LHCN-M2 (cell line): ENCODE data around the gene HLA-A. TPM values are rescaled to one million over a fixed set of nuclear protein-coding genes. Genes with fewer than 3 reads are reported as not detected.

Experiments
- DNase-seq: peaks from one replicate; pipeline ENCODE4 v3.0.0-alpha.2; 2012; ENCODE audit warnings: low read depth
- total RNA-seq: library from RNA; depleted of rRNA; stranded (reverse); fragments of >200 nt; gene quantifications from 2 replicates; pipeline ENCODE4 v1.2.3, GENCODE V29; 2014

Gene HLA-A
- total RNA-seq, 1 experiment from 2014 or later: 438 TPM

GRCh38 chr6:29935273-29935955, 6.9 kb upstream of the HLA-A start:
- no peak for DNase-seq

DNA sequence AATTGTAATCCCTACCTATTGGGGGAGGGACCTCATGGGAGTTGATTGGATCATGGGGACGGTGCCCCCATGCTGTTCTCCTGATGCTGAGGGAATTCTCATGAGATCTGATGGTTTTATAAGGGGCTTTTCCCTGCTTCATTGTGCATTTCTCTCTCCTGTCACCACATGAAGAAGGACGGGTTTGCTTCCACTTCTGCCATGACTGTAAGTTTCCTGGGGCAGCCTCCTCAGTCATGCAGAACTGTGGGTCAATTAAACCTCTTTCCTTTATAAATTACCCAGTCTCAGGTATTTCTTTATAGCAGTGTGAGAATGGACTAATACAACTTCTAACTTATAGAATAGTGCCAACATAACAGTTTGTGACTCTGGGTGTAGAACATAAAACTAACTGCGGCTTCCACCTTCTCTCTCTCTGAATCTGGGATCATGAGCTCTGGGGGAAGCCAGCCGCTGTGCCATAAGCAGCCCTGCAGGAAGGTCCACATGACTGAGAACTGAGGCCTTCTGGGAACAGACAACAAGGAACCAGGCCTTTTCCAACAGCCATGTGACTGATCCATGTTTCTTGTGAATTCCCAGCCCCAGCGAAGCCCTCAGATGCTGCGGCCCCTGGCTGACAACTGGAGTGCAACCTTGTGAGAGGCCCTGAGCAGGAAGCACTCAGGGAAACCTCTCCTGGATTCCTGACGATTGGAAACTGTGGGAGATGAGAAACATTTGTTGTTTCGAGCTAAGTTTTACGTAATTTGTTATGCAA, 3.4 kb upstream of the HLA-A start:
- DNase-seq: no peak

- DNase-seq: peak; percentile 55
Observed at GRCh38 chr6:29941016-29941415, 1.3 kb upstream of the HLA-A start.

- peak; percentile 15 for DNase-seq
Observed at GRCh38 chr6:29941471-29941870, 861 bp upstream of the HLA-A start.

GRCh38 chr6:29941916-29942274, 437 bp upstream of the HLA-A start:
- DNase-seq: no peak

DNA sequence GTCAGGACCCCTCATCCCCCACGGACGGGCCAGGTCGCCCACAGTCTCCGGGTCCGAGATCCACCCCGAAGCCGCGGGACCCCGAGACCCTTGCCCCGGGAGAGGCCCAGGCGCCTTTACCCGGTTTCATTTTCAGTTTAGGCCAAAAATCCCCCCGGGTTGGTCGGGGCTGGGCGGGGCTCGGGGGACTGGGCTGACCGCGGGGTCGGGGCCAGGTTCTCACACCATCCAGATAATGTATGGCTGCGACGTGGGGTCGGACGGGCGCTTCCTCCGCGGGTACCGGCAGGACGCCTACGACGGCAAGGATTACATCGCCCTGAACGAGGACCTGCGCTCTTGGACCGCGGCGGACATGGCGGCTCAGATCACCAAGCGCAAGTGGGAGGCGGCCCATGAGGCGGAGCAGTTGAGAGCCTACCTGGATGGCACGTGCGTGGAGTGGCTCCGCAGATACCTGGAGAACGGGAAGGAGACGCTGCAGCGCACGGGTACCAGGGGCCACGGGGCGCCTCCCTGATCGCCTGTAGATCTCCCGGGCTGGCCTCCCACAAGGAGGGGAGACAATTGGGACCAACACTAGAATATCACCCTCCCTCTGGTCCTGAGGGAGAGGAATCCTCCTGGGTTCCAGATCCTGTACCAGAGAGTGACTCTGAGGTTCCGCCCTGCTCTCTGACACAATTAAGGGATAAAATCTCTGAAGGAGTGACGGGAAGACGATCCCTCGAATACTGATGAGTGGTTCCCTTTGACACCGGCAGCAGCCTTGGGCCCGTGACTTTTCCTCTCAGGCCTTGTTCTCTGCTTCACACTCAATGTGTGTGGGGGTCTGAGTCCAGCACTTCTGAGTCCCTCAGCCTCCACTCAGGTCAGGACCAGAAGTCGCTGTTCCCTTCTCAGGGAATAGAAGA, 978 bp downstream of the HLA-A start:
- no peak for DNase-seq

GRCh38 chr6:29945281-29945820, 3.0 kb downstream of the HLA-A start:
- no peak for DNase-seq

DNA sequence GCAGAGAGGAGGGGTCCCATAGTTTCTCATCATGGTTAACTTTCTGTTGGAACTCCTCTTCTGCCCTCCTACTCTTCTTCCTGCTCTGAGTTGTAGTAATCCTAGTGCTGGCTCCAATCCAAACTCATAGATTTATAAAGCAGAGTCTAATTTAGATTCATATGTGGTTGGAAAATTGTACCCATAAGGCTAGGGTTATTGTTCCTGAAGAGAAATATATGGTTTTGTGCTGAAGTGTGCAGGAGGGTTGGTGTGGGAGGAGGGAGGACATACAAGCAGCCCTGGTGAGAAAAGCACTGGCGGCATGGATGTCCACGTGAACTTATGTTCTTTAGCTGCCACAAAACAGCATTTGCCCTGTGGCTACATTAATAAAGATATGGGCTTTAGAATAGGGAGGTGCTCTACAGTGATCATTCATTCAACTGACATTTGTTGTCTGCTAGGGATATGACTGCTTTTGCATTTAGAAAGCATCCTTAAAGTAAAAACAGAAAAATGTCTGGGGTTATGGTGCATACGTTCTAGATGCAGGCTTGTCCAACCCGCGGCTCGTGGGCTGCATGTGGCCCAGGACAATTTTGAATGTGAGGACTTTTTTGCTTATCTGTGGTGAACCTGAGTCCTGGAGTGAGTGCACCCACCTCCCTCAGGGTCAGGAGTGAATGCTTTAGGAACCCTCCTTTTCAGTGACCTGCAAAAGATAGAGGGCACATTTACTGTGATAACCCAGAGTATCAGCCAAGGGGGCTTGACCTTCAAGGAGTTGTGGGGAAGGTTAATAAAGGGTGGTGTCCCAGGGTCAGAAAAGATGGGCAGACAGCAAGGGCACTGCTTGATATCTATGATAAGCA, 4.1 kb downstream of the HLA-A start:
- no peak for DNase-seq

- DNase-seq: peak; percentile 39
Observed at GRCh38 chr6:29947077-29947980, 5.0 kb downstream of the HLA-A start.

- DNase-seq: no peak
Observed at GRCh38 chr6:29948277-29948676, 5.9 kb downstream of the HLA-A start.

- no peak for DNase-seq
Observed at GRCh38 chr6:29949934-29950333, 7.6 kb downstream of the HLA-A start.

GRCh38 chr6:29951882-29952281, 9.6 kb downstream of the HLA-A start:
- DNase-seq: no peak

GRCh38 chr6:29953001-29953441, 10.7 kb downstream of the HLA-A start:
- DNase-seq: peak; percentile 84

DNA sequence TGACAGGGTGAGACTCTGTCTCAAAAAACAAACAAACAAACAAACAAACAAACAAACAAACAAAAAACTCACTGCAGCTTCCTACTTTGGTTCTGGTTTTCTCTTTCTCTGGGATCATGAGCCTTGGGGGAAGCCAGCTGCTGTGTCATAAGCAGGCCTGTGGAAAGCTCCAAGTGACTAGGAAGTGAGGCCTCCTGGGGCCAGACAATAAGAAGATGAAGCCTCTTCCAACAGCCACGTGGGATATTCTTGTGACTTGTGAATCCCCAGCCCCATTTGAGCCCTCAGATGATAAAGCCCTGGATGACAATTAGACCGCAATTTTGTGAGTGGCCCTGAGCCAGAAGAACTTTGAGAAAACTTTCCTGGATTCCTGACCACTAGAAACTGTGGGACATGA, 11.4 kb downstream of the HLA-A start:
- DNase-seq: peak; percentile 33

DNA sequence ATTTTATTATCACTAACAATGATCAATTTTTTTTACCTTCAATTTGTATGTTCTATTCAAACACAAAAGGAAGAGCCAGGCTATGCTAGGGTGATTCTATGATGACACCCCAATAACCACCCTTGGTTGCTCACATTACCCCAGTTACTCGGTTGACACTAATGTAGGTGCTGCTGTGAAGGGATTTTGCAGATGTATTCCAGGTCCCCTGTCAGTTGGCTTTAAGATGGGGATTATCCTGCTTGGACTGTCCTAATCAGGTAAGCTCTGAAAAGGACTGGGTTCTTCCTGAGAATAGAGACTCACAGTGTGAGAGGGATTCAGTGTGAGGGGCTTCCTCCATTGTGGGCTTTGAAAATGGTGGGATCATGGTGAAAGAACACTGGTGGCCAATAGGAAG, 11.9 kb downstream of the HLA-A start:
- no peak for DNase-seq

- no peak for DNase-seq
Observed at GRCh38 chr6:29955783-29956182, 13.5 kb downstream of the HLA-A start.

DNA sequence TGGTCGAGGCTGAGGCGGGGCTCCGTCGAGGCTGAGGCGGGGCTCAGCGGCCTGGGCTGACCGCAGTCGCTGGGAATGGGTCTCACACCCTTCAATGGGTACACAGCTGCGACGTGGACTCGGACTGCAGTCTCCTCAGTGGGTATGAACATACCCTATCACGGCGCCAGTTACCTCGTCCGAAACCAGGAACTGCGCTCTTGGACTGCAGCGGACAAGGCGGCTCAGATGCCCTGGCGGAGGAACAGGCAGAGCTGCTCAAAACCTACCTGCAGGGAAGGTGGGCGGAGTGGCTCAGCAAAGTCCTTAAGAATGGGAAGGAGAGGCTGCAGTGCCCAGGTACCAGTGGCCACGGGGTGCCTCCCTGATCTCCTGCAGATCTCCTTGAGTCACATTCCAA, 14.2 kb downstream of the HLA-A start:
- no peak for DNase-seq

- DNase-seq: no peak
Observed at GRCh38 chr6:29958046-29958445, 15.7 kb downstream of the HLA-A start.

DNA sequence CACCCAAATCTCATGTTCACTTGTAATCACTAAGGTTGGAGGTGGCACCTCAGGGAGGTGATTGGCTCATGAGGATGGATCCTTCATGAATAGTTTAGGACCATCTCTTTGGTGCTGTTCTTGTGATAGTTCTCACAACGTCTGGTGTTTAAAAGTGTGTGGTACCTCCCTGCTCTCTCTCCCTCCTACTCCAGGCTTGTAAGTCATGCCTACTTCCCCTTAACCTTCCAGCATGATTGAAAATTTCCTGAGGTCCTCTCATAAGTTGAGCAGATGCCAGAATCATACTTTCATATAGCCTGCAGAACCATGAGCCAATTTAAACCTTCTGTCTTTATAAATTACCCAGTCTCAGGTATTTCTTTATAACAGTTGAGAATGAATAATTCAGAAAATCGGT, 16.6 kb downstream of the HLA-A start:
- no peak for DNase-seq

- DNase-seq: no peak
Observed at GRCh38 chr6:29959467-29959866, 17.1 kb downstream of the HLA-A start.
